ENCODE measurements around the gene RELN.

GRCh38 chr7:103765901-103766300 is 223.6 kb downstream of the RELN start:
- no peak for TF ChIP-seq CTCF (IDR thresholded peaks at IDR 0.05)
- TF ChIP-seq ZFX (IDR thresholded peaks at IDR 0.05; ENCODE audit: borderline replicate concordance), result no peak

Measured in 22Rv1 (cell line).